Adrenal gland (tissue), 12 donors: ENCODE results near the gene OR4D9. TPM values are rescaled to one million over a fixed set of nuclear protein-coding genes. Genes with fewer than 3 reads are reported as not detected.
"Not testable (repeated sequence)": the region's sequence is repeated elsewhere in the genome, so short reads cannot be mapped to it uniquely, and the experiment has no call there.

Experiments used
- DNase-seq, 7 donors: peaks; one replicate each; pipeline ENCODE4 v3.0.0-alpha.2; 2019 to 2020
- H3K27ac ChIP-seq, 5 donors: fragments of 200-600 bp; sonication (generic) in 4 of 5; 1 replicate in 3 of 5; 2 replicates in 2 of 5; pipeline versions ENCODE4 v1.5.1 to v1.8.0; 2016 to 2020; ENCODE audit warnings: mild to moderate bottlenecking in 1 of 5
- H3K27me3 ChIP-seq: fragments of 200-600 bp; 2 replicates; pipeline ENCODE4 v1.8.0; 2021
- H3K36me3 ChIP-seq, 2 donors: fragments of 200-600 bp; replicated peaks in 1 of 2; 1 replicate in 1 of 2; 2 replicates in 1 of 2; pipeline versions ENCODE4 v1.5.1 to v1.8.0; 2018 to 2022
- H3K4me1 ChIP-seq, 2 donors: fragments of 200-600 bp; replicated peaks in 1 of 2; 1 replicate in 1 of 2; 2 replicates in 1 of 2; pipeline versions ENCODE4 v1.5.1 to v1.8.0; 2018 to 2021
- H3K4me3 ChIP-seq, 4 donors: fragments of 200-600 bp; sonication (generic) in 3 of 4; one replicate each; pipeline ENCODE4 v1.5.1; 2016 to 2018
- H3K9me3 ChIP-seq, 3 donors: fragments of 200-600 bp; sonication (generic) in 1 of 3; replicated peaks in 1 of 3; 1 replicate in 2 of 3; 2 replicates in 1 of 3; pipeline versions ENCODE4 v1.5.1 to v1.8.0; 2016 to 2021
- CTCF ChIP-seq, 6 experiments: fragments of 450-650 bp in 4 of 6; fragments of 200-600 bp in 2 of 6; sonication (generic) in 1 of 6; IDR thresholded peaks; 1 replicate in 5 of 6; 2 replicates in 1 of 6; pipeline versions ENCODE4 v1.5.1 to v1.8.0; 2016 to 2021; ENCODE audit warnings: antibody characterized with exemption in 6 of 6, mild to moderate bottlenecking in 2 of 6, moderate library complexity in 1 of 6
- POLR2A ChIP-seq, 2 donors: fragments of 450-650 bp; IDR thresholded peaks; one replicate each; pipeline ENCODE4 v1.6.1; 2017; ENCODE audit warnings: antibody characterized with exemption in 2 of 2, mild to moderate bottlenecking in 2 of 2, moderate library complexity in 1 of 2
- WGBS, 4 donors: extraction: QIAGEN DNeasy Blood & Tissue Kit in 2 of 4; methylation state at CpG; one replicate each; pipeline versions ENCODE4 v1.1.5 to v1.1.7; 2013 to 2017; 5-methylcytosine and 5-hydroxymethylcytosine counted together
- intact Hi-C, 2 donors: fragments of 100-400 bp; cut with DNase I; formaldehyde crosslinking; loops; one replicate each; pipeline versions ENCODE4 v1.14.1 to v1.15.0; 2022 to 2023
- polyA plus RNA-seq, 3 donors: library from polyadenylated mRNA; stranded (reverse); fragments of 200-250 nt in 2 of 3; fragments of 350-450 nt in 1 of 3; fragmentation: Illumina TruSeq in 1 of 3; extraction: RNeasy Lipid Tissue Mini Kit (QIAGEN cat#74804) in 1 of 3; gene quantifications; one replicate each; pipeline ENCODE4 v1.2.3, GENCODE V29; 2013 to 2014
- total RNA-seq, 9 donors: library from RNA; depleted of rRNA in 4 of 9; stranded (reverse); fragments of >200 nt in 4 of 9; fragments of 120-200 nt in 1 of 9; fragmentation: NEBNext Ultra II Directional in 1 of 9; extraction: Animal tissue kit (Norgen Biotek cat#: 25700) in 1 of 9; gene quantifications; one replicate each; pipeline versions ENCODE4 v1.1.0 to v1.2.4, GENCODE V29; 2013 to 2023
- donor health status: healthy with polysubstance abuse.
- donor health status: Bipolar disorder and iron deficiency.
- donor health status: DM: yes; HTN: yes; CAD: no.
- donor health status: DM: no; HTN: no; CAD: no.
- donor health status: DM: no; HTN: no; CAD: no.
- donor health status: DM: yes; HTN: yes; CAD: no.

The OR4D9 gene
- total and polyA plus RNA-seq, 12 donors, result not detected

GRCh38 chr11:59545179-59546020 lies 34.1 kb downstream of the OR4D9 start:
- TF ChIP-seq POLR2A (IDR thresholded peaks at IDR 0.05), result no peak
- TF ChIP-seq CTCF (IDR thresholded peaks at IDR 0.05), result no peak
- peak in 3 of 7 donors; percentile 46 to 59 (median 48) for DNase-seq
- H3K27ac ChIP-seq, result no peak overlapping the region
- H3K9me3 ChIP-seq, result no peaks in the 10 kb centered on the region
- H3K4me1 ChIP-seq, result peaks cover 20 to 35% of the 10 kb centered on the region in 2 donors
- no peaks in the 10 kb centered on the region for H3K36me3 ChIP-seq
- no peak overlapping the region for H3K4me3 ChIP-seq
- H3K27me3 ChIP-seq, result no peaks in the 10 kb centered on the region
- intact Hi-C loops, result no loop called here
- 89 to 93% (median 89%) methylated on average over 24 of the region's 24 CpGs for WGBS, 4 donors

- 75 to 85% (median 79%) methylated on average over 5 of the region's 5 CpGs for WGBS, 4 donors
- DNase-seq, result peak in 2 of 7 donors; percentile 48 to 50
- intact Hi-C loops, H3K27me3 ChIP-seq, H3K36me3 ChIP-seq, H3K4me3 ChIP-seq, H3K9me3 ChIP-seq: not testable (repeated sequence)
- peaks cover 13 to 27% of the 10 kb centered on the region in 2 donors for H3K4me1 ChIP-seq
- peak overlapping the region in 3 of 5 donors; percentile 44 to 60 (median 46) for H3K27ac ChIP-seq
Observed at GRCh38 chr11:59547605-59548308, 36.4 kb downstream of the OR4D9 start.

- no peak for DNase-seq
- TF ChIP-seq CTCF (IDR thresholded peaks at IDR 0.05) (no peak), POLR2A (IDR thresholded peaks at IDR 0.05) (no peak)
- no peaks in the 10 kb centered on the region for H3K36me3 ChIP-seq
- H3K27me3 ChIP-seq, result no peaks in the 10 kb centered on the region
- WGBS, 4 donors, result 82 to 92% (median 90%) methylated on average over 5 of the region's 5 CpGs
- no peak overlapping the region for H3K4me3 ChIP-seq
- H3K4me1 ChIP-seq, result peaks cover 11 to 31% of the 10 kb centered on the region in 2 donors
- H3K27ac ChIP-seq, result peak overlapping the region in 2 of 5 donors; percentile 44 to 60
- intact Hi-C loops, result no loop called here
- no peaks in the 10 kb centered on the region for H3K9me3 ChIP-seq
Observed at GRCh38 chr11:59548309-59548656, 36.9 kb downstream of the OR4D9 start.

- 0 to 1% (median 0%) methylated on average over 4 to 31 of the region's 31 CpGs for WGBS, 4 donors
- TF ChIP-seq POLR2A (IDR thresholded peaks at IDR 0.05) (peak; percentile 3 to 23), CTCF (IDR thresholded peaks at IDR 0.05) (peak; percentile 15 to 70 (median 50))
Observed at GRCh38 chr11:59550368-59550841, 39.1 kb downstream of the OR4D9 start.

More at GRCh38 chr11:59550368-59550841, 39.1 kb downstream of the OR4D9 start:
- H3K9me3 ChIP-seq, result no peaks in the 10 kb centered on the region
- H3K4me3 ChIP-seq, result peak overlapping the region in 2 of 4 donors; percentile 37 to 48
- DNase-seq, result peak; percentile 79 to 96 (median 86)
- no peaks in the 10 kb centered on the region for H3K27me3 ChIP-seq
- H3K4me1 ChIP-seq, result peaks cover 11 to 35% of the 10 kb centered on the region in 2 donors
- peak overlapping the region; percentile 73 to 91 (median 88) for H3K27ac ChIP-seq
- intact Hi-C loops, result loop anchor here in 1 of 2 donors (5.0 kb wide), 1 partner anchor 67 kb away; the partner anchor contains the start of gene OSBP
- no peaks in the 10 kb centered on the region for H3K36me3 ChIP-seq
